Measurements from ENCODE around the gene TEPSIN. TPM values are rescaled to one million over a fixed set of nuclear protein-coding genes. Genes with fewer than 3 reads are reported as not detected.

Gene TEPSIN
- total RNA-seq, 1 donor from 2014 or later, result 13.4 TPM

- intact Hi-C loops (cut with DNase I), result no loop called here
- ATAC-seq (ENCODE audit: poor library complexity) (no peak), DNase-seq (no peak)
Observed at GRCh38 chr17:81182596-81182995, 56.3 kb downstream of the TEPSIN start.

DNA sequence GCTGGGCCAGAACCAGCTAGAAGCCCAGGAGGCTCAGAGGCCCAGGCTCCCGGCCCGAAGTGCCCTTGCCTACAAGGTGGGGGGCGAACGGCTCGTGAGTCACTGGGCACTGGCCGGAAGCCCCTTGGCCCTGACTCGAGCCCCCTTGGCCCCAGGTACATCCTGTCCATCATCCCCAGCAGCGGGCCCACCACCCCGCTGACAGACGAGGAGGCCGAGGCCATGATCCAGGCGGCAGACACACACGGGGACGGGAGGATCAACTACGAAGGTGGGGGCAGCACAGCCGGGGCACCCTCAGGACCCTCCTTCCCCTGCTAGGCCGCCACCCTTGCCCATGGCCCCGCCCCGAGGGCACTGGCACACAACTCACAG lies 57.1 kb downstream of the TEPSIN start:
- DNase-seq (no peak), ATAC-seq (ENCODE audit: poor library complexity) (no peak)
- intact Hi-C loops (cut with DNase I), result no loop called here

- no peak for ATAC-seq (ENCODE audit: poor library complexity)
- no peak for DNase-seq
- intact Hi-C loops (cut with DNase I), result no loop called here
Observed at GRCh38 chr17:81180836-81181810, 57.7 kb downstream of the TEPSIN start.

DNA sequence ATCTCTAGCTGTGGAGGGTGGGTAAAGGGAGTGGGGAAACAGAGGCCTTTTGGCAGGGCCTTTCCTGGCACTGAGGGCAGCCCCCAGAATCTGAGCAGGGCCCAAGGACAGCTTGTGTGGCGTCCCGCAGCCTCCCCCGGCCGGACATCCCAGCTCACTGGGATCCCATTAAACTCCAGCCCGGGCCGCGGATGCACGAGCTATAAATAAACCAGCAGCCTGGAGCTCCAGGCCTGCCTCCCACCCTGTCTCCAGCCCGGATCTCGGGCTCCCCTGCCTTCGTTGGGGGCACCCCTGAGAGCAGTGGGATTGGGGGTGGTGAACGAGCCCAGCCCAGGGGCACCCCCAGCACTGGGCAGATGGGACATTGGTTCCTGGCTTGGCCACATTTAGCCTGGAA lies 59.0 kb downstream of the TEPSIN start:
- DNase-seq (no peak), ATAC-seq (ENCODE audit: poor library complexity) (no peak)
- intact Hi-C loops (cut with DNase I), result no loop called here

DNA sequence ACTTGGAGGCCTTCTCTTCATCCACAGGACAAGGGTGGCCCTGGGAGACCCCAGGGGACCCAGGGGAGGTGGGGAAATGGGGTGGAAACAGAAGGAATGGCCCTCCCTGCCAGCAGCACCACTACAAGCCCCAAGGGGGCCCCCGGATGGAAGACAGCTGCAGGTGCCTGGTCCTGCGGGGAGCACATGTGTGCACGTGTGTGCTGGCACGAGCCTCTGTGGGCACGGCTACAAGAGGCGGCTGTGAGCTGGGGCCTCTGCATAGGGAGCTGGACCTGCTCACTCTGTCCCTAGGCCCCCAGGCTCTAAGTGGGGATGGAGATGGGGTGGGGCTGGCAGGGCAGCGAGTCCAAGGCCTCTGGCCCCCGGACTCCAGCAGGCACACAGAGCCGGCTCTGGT lies 59.6 kb downstream of the TEPSIN start:
- DNase-seq, result no peak
- intact Hi-C loops (cut with DNase I), result no loop called here
- ATAC-seq (ENCODE audit: poor library complexity), result no peak

Other genes with a start within 250 kb of the TEPSIN start
- 13.6 TPM for gene CHMP6, start 247.2 kb downstream of the TEPSIN start, total RNA-seq
- gene BAIAP2, start 203.9 kb downstream of the TEPSIN start, total RNA-seq, result 34.7 TPM
- not detected for gene PVALEF, start 73.5 kb downstream of the TEPSIN start, total RNA-seq
- 5.3 TPM for gene AATK, start 72.8 kb downstream of the TEPSIN start, total RNA-seq
- 11.1 TPM for gene CEP131, start 16.1 kb downstream of the TEPSIN start, total RNA-seq
- 59.4 TPM for gene NDUFAF8, start 263 bp upstream of the TEPSIN start, total RNA-seq
- 41.3 TPM for gene SLC38A10, start 56.3 kb upstream of the TEPSIN start, total RNA-seq
- 8.0 TPM for gene BAHCC1, start 156.4 kb upstream of the TEPSIN start, total RNA-seq

Data from Right ventricle myocardium superior (tissue), 1 donor.